ENCODE results near the gene NR2C1. TPM values are rescaled to one million over a fixed set of nuclear protein-coding genes. Genes with fewer than 3 reads are reported as not detected.
A peak's percentile ranks its signal among the peaks of the same experiment; 100 is the strongest.

The NR2C1 gene
- total and polyA plus RNA-seq, 9 of the 15 experiments (the other 6 are each of a cell fraction or from before 2014, with no cell fraction given): 8.5 to 42.4 (median 35.6) TPM

- peak within 1 kb of the TSS; percentile 87 to 95 for H3K9ac ChIP-seq (ENCODE audit: insufficient read depth in 1 of 2, low read depth in 2 of 2, low read length in 2 of 2)
- FAIRE-seq: peak; percentile 92
- H3K4me3 ChIP-seq: peak within 1 kb of the TSS; percentile 88
- CTCF ChIA-PET (ENCODE audit: low intra/inter-chr PET ratio): no interaction called here
- peak within 1 kb of the TSS; percentile 97 for H3K4me2 ChIP-seq (ENCODE audit: insufficient read depth, low read length)
- H3K27me3 ChIP-seq (ENCODE audit: control insufficient read depth in 2 of 2, insufficient read depth in 2 of 2, low read length in 2 of 2): no peaks in the 10 kb centered on the region
- H3K79me2 ChIP-seq (ENCODE audit: control insufficient read depth, insufficient read depth, low read length): peaks cover 37% of the 10 kb centered on the region
- peaks cover 0 to 8% of the 10 kb centered on the region in 2 experiments; a peak in 2 of 5 replicates for H3K4me1 ChIP-seq (replicated peaks in 1 of 2; ENCODE audit: control insufficient read depth in 2 of 2, insufficient read depth in 2 of 2, low read length in 2 of 2)
- intact Hi-C loops (cut with micrococcal nuclease): no loop called here
- ATAC-seq: peak; percentile 100
- peak within 1 kb of the TSS; percentile 86 for H3K27ac ChIP-seq (ENCODE audit: extremely low read depth, low read depth, low read length)
- POLR2A ChIA-PET: interaction anchor here (0.6 to 1.4 kb wide), 6 partner anchors 9 to 471 kb away, joined by 3 to 9 read pairs (median 4); partner anchors contain the start of gene METAP2
- BruUV-seq (replicated peaks): TSS peak; percentile 60
- H3K9me3 ChIP-seq (replicated peaks; ENCODE audit: control insufficient read depth, insufficient read depth, low read depth, low read length): no peaks in the 10 kb centered on the region; the same call in 1 of the 2 replicates
- no peaks in the 10 kb centered on the region for H3K9me1 ChIP-seq (ENCODE audit: control insufficient read depth, insufficient read depth, low read length)
- H4K20me1 ChIP-seq (replicated peaks; ENCODE audit: control insufficient read depth, insufficient read depth, low read length): peaks cover 2% of the 10 kb centered on the region; the same call in 1 of the 2 replicates
- peak; percentile 94 to 98 (median 96) for DNase-seq (ENCODE audit: extremely low read depth in 1 of 4, low spot score in 3 of 4)
- peak within 1 kb of the TSS; percentile 97 for H2AFZ ChIP-seq (ENCODE audit: low read depth, low read length)
- H3K36me3 ChIP-seq (ENCODE audit: control insufficient read depth, insufficient read depth, low read length): peaks cover 15% of the 10 kb centered on the region; the same call in 1 of the 3 replicates
- in situ Hi-C loops (cut with MboI): no loop called here
- under 1% methylated on average over 34 of the region's 34 CpGs for WGBS (ENCODE audit: insufficient coverage, low coverage, missing lambda C conversion rate)
- TF ChIP-seq ZBTB49 (CRISPR knock-in tag; IDR thresholded peaks at IDR 0.05; ENCODE audit: borderline replicate concordance) (no peak), GABPB1 (CRISPR knock-in tag; IDR thresholded peaks at IDR 0.05) (peak; percentile 91), CXXC5 (CRISPR knock-in tag; IDR thresholded peaks at IDR 0.05) (peak; percentile 74), POLR2B (IDR thresholded peaks at IDR 0.05; ENCODE audit: low read depth, partially characterized antibody) (peak; percentile 92), STAT6 (CRISPR knock-in tag; IDR thresholded peaks at IDR 0.05) (no peak), ARID4B (CRISPR knock-in tag; IDR thresholded peaks at IDR 0.05) (no peak; the same call in 1 of the 2 replicates), RBM34 (IDR thresholded peaks at IDR 0.05; ENCODE audit: borderline replicate concordance, insufficient read depth, low read length) (no peak), ZNF740 (CRISPR knock-in tag; IDR thresholded peaks at IDR 0.05) (no peak), ZNF740 (tag; IDR thresholded peaks at IDR 0.05) (no peak)
These were observed 70.1 kb downstream of the NR2C1 start, which contains the start of gene NDUFA12 for GRCh38 chr12:95003213-95003920. NDUFA12 (minus strand) TSS chr12:95003697; CDS start chr12:95003680, 17 bp downstream.

Measured in K562 (cell line).